ENCODE results near the gene TAPBP. TPM values are rescaled to one million over a fixed set of nuclear protein-coding genes. Genes with fewer than 3 reads are reported as not detected.
"Not testable (repeated sequence)": the region's sequence is repeated elsewhere in the genome, so short reads cannot be mapped to it uniquely, and the experiment has no call there.

Gene TAPBP
- total RNA-seq, 1 donor = 125 TPM

- no peak overlapping the region for H3K4me3 ChIP-seq (ENCODE audit: low read depth, low read length)
- no peak for TF ChIP-seq CTCF (IDR thresholded peaks at IDR 0.05; ENCODE audit: insufficient read depth, low read depth, low read length)
Observed at GRCh38 chr6:33264015-33264414, 49.9 kb downstream of the TAPBP start.

GRCh38 chr6:33262490-33262889 lies 51.4 kb downstream of the TAPBP start:
- not testable (repeated sequence) for H3K4me3 ChIP-seq (ENCODE audit: low read depth, low read length); DNase-seq (ENCODE audit: low read depth)

More at GRCh38 chr6:33264015-33264414, 49.9 kb downstream of the TAPBP start:
- DNase-seq (ENCODE audit: low read depth) = no peak

GRCh38 chr6:33259032-33259431 lies 54.8 kb downstream of the TAPBP start:
- H3K4me3 ChIP-seq (ENCODE audit: low read depth, low read length) = no peak overlapping the region
- TF ChIP-seq CTCF (IDR thresholded peaks at IDR 0.05; ENCODE audit: insufficient read depth, low read depth, low read length) = no peak
- DNase-seq (ENCODE audit: low read depth) = no peak

GRCh38 chr6:33254591-33254990 lies 59.3 kb downstream of the TAPBP start:
- no peak for DNase-seq (ENCODE audit: low read depth)
- H3K4me3 ChIP-seq (ENCODE audit: low read depth, low read length) = no peak overlapping the region
- TF ChIP-seq CTCF (IDR thresholded peaks at IDR 0.05; ENCODE audit: insufficient read depth, low read depth, low read length) = no peak

GRCh38 chr6:33252759-33253158 lies 61.1 kb downstream of the TAPBP start:
- H3K4me3 ChIP-seq (ENCODE audit: low read depth, low read length) = no peak overlapping the region
- DNase-seq (ENCODE audit: low read depth) = no peak
- no peak for TF ChIP-seq CTCF (IDR thresholded peaks at IDR 0.05; ENCODE audit: insufficient read depth, low read depth, low read length)

GRCh38 chr6:33251395-33252012 lies 62.4 kb downstream of the TAPBP start:
- no peak overlapping the region for H3K4me3 ChIP-seq (ENCODE audit: low read depth, low read length)
- no peak for DNase-seq (ENCODE audit: low read depth)
- TF ChIP-seq CTCF (IDR thresholded peaks at IDR 0.05; ENCODE audit: insufficient read depth, low read depth, low read length) = no peak

GRCh38 chr6:33250731-33251130 lies 63.1 kb downstream of the TAPBP start:
- no peak overlapping the region for H3K4me3 ChIP-seq (ENCODE audit: low read depth, low read length)
- no peak for TF ChIP-seq CTCF (IDR thresholded peaks at IDR 0.05; ENCODE audit: insufficient read depth, low read depth, low read length)
- DNase-seq (ENCODE audit: low read depth) = no peak

Data from fibroblast of villous mesenchyme (primary cell).